Glutamatergic neuron (in vitro differentiated cells): ENCODE data around the gene FKRP. TPM values are rescaled to one million over a fixed set of nuclear protein-coding genes. Genes with fewer than 3 reads are reported as not detected.

ENCODE experiments used
- DNase-seq: peaks from one replicate; pipeline ENCODE4 v3.0.0; 2022
- H3K27ac Mint-ChIP-seq: one replicate; pipeline ENCODE4 v1.8.0; 2020; ENCODE audit warnings: mild to moderate bottlenecking, mixed read lengths, inconsistent platforms; ENCODE audit not compliant: unreplicated experiment
- H3K27me3 Mint-ChIP-seq: one replicate; pipeline ENCODE4 v1.8.0; 2020; ENCODE audit warnings: mild to moderate bottlenecking, moderate library complexity, mixed read lengths, inconsistent platforms; ENCODE audit not compliant: unreplicated experiment
- H3K36me3 Mint-ChIP-seq: one replicate; pipeline ENCODE4 v1.8.0; 2020; ENCODE audit warnings: mild to moderate bottlenecking, mixed read lengths, inconsistent platforms; ENCODE audit not compliant: unreplicated experiment
- H3K4me1 Mint-ChIP-seq: one replicate; pipeline ENCODE4 v1.8.0; 2020; ENCODE audit warnings: mild to moderate bottlenecking, low read depth, mixed read lengths, inconsistent platforms; ENCODE audit not compliant: unreplicated experiment
- H3K4me3 Mint-ChIP-seq: one replicate; pipeline ENCODE4 v1.8.0; 2020; ENCODE audit warnings: mild to moderate bottlenecking, mixed read lengths, inconsistent platforms; ENCODE audit not compliant: unreplicated experiment
- H3K9me3 Mint-ChIP-seq: one replicate; pipeline ENCODE4 v1.8.0; 2020; ENCODE audit warnings: mild to moderate bottlenecking, moderate library complexity, mixed read lengths, inconsistent platforms; ENCODE audit not compliant: unreplicated experiment
- CTCF ChIP-seq: fragments of 200-600 bp; sonication (generic); IDR thresholded peaks from one replicate; pipeline ENCODE4 v1.5.0; 2021; ENCODE audit not compliant: partially characterized antibody, unreplicated experiment
- total RNA-seq: library from RNA; stranded (reverse); fragmentation: NEBNext Ultra II Directional; extraction: Animal tissue kit (Norgen Biotek cat#: 25700); gene quantifications from one replicate; pipeline ENCODE4 v1.2.1, GENCODE V29; 2021; ENCODE audit not compliant: unreplicated experiment

FKRP gene
- total RNA-seq, 1 donor from 2014 or later, result 46.6 TPM

GRCh38 chr19:46723023-46723461, 22.8 kb upstream of the FKRP start:
- Mint-ChIP-seq H3K9me3 (peaks cover 20% of the 10 kb centered on the region), H3K4me3 (no peak overlapping the region), H3K4me1 (peaks cover 34% of the 10 kb centered on the region), H3K27me3 (peaks cover 17% of the 10 kb centered on the region), H3K36me3 (no peaks in the 10 kb centered on the region), H3K27ac (no peak overlapping the region)
- DNase-seq, result no peak
- no peak for TF ChIP-seq CTCF

DNA sequence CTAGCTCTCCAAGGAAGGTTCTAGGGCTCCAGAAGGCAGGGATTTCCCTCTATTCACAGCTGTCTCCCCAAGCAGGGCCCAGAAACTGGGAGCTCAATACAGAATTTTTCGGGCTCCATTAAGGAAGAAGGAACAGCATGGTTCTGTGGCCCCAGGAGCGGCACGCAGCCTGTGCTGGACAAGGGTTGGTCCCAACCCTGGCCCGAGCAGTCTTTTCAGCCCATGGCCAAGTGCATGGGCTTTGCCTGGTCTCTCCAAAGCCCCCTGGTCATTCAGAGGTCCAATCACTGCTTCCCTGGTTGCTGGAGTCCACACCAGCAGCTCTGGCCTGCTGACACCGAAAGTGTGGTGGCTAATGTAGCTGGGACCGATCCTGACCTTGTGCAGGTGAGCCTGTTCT, 22.4 kb upstream of the FKRP start:
- peaks cover 36% of the 10 kb centered on the region for H3K4me1 Mint-ChIP-seq
- no peak for TF ChIP-seq CTCF
- H3K36me3 Mint-ChIP-seq, result no peaks in the 10 kb centered on the region
- H3K27me3 Mint-ChIP-seq, result peaks cover 17% of the 10 kb centered on the region
- peak overlapping the region; percentile 84 for H3K27ac Mint-ChIP-seq
- H3K4me3 Mint-ChIP-seq, result no peak overlapping the region
- peaks cover 20% of the 10 kb centered on the region for H3K9me3 Mint-ChIP-seq
- DNase-seq, result no peak

DNA sequence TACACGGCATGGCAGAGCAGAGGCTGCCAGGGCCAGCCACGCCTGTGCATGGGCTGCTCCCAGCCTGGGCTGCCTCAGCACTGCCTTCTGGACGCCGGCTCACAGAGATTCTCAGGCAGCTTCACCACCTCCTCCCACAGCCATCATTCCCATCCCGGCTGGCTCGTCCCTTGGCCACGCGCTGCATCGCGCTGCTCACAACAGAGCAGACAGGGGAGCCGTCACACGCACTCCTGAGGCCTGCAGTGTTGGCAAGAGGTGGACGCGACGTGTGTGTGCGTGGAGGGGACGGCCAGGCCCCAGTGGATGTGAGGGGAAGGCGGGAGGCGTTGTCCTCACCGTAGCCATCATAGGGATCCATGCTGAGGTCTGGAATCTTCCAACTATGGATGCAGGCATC, 21.4 kb upstream of the FKRP start:
- TF ChIP-seq CTCF, result no peak
- peaks cover 36% of the 10 kb centered on the region for H3K4me1 Mint-ChIP-seq
- no peak for DNase-seq
- H3K27ac Mint-ChIP-seq, result peak overlapping the region; percentile 84
- peak overlapping the region; percentile 42 for H3K4me3 Mint-ChIP-seq
- H3K36me3 Mint-ChIP-seq, result no peaks in the 10 kb centered on the region
- peaks cover 17% of the 10 kb centered on the region for H3K27me3 Mint-ChIP-seq
- peaks cover 20% of the 10 kb centered on the region for H3K9me3 Mint-ChIP-seq

GRCh38 chr19:46725036-46725820, 20.6 kb upstream of the FKRP start:
- Mint-ChIP-seq H3K36me3 (no peaks in the 10 kb centered on the region), H3K27me3 (peaks cover 17% of the 10 kb centered on the region), H3K4me3 (peak overlapping the region; percentile 74), H3K9me3 (peaks cover 20% of the 10 kb centered on the region), H3K27ac (peak overlapping the region; percentile 48), H3K4me1 (peaks cover 37% of the 10 kb centered on the region)
- no peak for DNase-seq
- TF ChIP-seq CTCF, result no peak

DNA sequence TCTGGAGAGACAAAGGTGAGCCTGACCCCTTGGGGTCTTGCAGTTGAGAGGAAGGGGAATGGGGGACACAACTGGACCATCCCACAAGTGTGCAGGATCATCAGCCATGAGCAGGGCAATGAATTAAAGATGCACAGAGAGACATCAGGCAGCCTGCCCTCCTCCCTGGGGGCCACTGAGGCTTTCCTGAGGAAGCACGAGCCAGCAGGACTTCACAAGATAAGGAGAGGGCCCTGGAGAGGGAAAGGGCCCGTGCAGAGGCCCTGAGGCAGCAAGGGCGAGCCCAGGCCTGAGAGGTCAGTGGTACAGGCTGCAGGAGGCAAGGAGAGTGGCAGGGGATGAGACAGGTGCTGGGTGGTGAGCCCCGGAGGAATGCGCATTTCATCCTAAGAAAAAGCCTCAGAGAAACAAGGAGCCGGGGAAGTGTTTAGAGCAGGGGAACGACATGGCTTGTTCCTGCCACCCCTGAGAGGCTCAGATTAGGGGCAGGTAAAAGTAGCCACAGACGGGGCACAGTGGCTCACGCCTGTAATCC, 19.9 kb upstream of the FKRP start:
- Mint-ChIP-seq H3K4me3 (peak overlapping the region; percentile 74), H3K27ac (peak overlapping the region; percentile 93), H3K36me3 (no peaks in the 10 kb centered on the region), H3K27me3 (peaks cover 18% of the 10 kb centered on the region), H3K9me3 (peaks cover 18% of the 10 kb centered on the region), H3K4me1 (peaks cover 34% of the 10 kb centered on the region)
- TF ChIP-seq CTCF, result no peak
- DNase-seq, result peak; percentile 54
